Ramos (cell line): Measurements from ENCODE around the gene ATP7B.
"Not testable (repeated sequence)": the region's sequence is repeated elsewhere in the genome, so short reads cannot be mapped to it uniquely, and the experiment has no call there.

Experiments used
- in situ Hi-C: fragments of 300-500 bp; cut with MboI; formaldehyde crosslinking; loops from one replicate; pipeline ENCODE4 v1.14.3; 2022; ENCODE audit warnings: low sequenced_read_pairs; ENCODE audit not compliant: unreplicated experiment

ATP7B gene

DNA sequence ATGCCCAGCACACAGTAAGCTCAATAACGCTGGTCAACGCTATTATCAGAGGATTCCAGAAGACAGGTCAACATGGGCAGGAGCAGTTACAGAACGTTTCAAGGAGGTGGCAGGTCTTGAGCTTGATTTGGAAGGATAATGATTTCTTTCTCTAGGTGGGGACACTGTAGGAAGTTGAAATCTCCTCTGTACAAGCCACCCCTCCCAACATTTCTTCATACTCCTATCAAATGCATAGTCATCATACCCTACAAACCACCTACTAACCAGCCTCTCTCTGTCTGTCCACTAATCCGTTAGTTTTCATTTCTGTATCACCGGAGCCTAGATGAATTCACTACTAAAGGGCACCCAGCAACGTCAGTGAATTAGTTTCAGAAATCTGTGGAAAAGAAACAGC lies 1.3 kb downstream of the ATP7B start:
- in situ Hi-C loops: loop anchor here (10.0 kb wide), 1 partner anchor 115 kb away; the partner anchor contains the start of gene NEK5

GRCh38 chr13:52006523-52007245 lies 4.6 kb downstream of the ATP7B start:
- in situ Hi-C loops: loop anchor here (10.0 kb wide), 1 partner anchor 118 kb away; the partner anchor contains the start of gene NEK5

- in situ Hi-C loops: loop anchor here (10.0 kb wide), 1 partner anchor 119 kb away; the partner anchor contains the start of gene NEK5
These were observed 5.3 kb downstream of the ATP7B start for GRCh38 chr13:52005841-52006522.

DNA sequence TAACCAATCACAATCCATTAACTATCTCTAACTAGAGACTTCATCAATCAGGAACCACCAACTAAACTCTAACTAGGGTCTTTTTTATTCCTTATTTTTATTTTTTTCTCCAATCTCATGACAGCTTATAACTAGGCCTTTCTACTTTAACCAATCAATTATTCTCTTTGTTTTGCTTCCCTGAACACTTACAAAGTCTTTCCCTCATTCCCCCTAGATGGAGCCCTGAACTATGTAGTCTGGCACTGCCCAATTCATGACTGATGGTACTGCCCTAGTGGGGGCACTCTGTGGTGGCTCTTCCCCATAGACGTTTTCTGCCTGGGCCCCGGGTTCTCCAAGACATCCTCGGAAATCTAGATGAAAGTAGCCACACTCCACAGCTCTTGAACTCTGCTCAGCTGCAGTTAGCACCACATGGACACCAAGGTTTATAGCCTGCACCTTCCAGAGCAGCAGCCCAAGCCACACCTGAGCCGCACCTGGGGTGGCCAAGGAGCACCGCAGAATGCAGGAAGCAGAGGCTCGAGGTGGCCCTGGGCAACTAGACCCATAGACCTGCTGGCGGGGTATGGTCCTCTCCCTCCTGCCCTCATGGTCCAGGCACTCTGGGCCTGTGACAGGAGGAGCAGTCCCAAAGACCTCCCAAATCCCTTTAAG lies 6.6 kb downstream of the ATP7B start:
- in situ Hi-C loops: loop anchor here (10.0 kb wide), 1 partner anchor 120 kb away; the partner anchor contains the start of gene NEK5

DNA sequence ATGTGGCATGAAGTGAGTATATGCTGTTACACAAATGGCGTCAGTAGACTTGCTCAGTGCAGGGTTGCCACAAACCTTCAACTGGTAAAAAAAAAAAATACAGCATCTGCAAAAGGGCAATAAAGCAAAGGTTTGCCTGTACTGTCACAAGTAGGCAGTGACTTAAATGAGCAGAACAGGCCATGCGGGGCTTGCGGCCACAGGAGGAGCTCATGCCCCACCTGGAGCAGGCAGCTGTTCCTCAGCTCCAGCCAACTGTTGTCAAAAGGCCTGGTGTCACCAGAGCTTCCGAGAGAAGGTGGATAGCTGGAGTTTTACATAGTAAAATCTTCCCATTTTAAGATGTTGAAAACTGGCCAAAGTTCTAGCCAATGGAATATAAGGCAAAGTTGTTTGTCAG lies 7.7 kb downstream of the ATP7B start:
- in situ Hi-C loops: loop anchor here (10.0 kb wide), 1 partner anchor 121 kb away; the partner anchor contains the start of gene NEK5

GRCh38 chr13:52002361-52002760 lies 8.9 kb downstream of the ATP7B start:
- in situ Hi-C loops: loop anchor here (10.0 kb wide), 1 partner anchor 122 kb away; the partner anchor contains the start of gene NEK5

- in situ Hi-C loops: loop anchor here (10.0 kb wide), 1 partner anchor 124 kb away; the partner anchor contains the start of gene NEK5
These were observed 10.0 kb downstream of the ATP7B start for GRCh38 chr13:52001120-52001731.

GRCh38 chr13:51999921-52000320 lies 11.3 kb downstream of the ATP7B start:
- in situ Hi-C loops: loop anchor here (10.0 kb wide), 1 partner anchor 125 kb away; the partner anchor contains the start of gene NEK5

DNA sequence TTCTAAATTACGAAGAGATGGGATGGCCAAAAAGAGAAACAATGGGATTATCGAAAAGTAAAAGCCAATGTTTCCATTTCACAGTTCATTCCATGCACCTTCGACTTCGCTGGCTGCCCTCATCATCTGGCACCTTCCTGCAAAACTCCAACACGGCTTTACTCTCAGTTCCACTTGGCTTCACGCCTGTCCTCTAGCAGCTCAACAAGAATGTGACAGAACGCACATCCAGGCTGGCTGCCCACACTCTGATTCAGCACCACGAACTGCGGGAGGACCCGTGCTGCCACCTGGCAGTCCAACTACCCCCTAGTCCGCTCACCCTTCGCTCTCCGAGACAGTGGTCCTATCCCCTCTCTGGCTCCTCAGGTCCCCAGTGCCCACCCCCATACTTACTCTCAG lies 11.7 kb downstream of the ATP7B start:
- in situ Hi-C loops: no loop called here

- in situ Hi-C loops: no loop called here
These were observed 12.3 kb downstream of the ATP7B start for GRCh38 chr13:51998723-51999509.

DNA sequence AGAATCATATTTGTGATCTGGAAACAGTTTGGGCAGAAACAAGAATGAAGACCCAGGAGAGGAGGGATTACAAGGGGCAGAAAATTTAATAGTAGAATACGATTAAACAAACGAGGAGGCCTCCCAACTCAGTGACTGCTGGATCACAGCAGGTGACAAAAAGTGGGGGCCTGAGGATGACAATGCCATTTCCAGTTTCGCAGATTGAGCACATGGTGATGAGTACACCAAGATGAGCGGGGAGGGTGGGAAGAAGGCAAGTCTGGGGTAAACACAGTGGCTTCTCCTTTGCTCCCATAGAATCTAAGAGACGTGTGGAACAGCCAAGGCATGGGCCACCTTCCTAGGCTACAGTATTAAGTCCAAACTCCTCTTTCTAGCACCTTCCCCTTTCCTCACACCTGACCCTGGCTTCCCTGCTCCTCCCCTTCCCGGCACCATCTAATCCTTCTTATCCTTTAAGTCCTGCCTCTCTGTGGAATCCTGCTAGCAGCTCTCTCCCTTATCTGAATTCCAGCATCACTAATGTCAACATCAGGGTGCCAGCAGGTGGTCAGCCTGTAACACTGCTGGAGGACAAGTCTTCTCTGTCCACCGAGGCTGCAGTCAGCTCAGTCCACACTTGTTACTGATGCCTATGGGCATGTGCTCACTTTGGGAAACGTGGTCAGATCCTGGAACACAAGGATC lies 13.5 kb downstream of the ATP7B start:
- in situ Hi-C loops: no loop called here

- in situ Hi-C loops: no loop called here
These were observed 14.1 kb downstream of the ATP7B start for GRCh38 chr13:51997186-51997585.

GRCh38 chr13:51996641-51997040 lies 14.6 kb downstream of the ATP7B start:
- in situ Hi-C loops: no loop called here

DNA sequence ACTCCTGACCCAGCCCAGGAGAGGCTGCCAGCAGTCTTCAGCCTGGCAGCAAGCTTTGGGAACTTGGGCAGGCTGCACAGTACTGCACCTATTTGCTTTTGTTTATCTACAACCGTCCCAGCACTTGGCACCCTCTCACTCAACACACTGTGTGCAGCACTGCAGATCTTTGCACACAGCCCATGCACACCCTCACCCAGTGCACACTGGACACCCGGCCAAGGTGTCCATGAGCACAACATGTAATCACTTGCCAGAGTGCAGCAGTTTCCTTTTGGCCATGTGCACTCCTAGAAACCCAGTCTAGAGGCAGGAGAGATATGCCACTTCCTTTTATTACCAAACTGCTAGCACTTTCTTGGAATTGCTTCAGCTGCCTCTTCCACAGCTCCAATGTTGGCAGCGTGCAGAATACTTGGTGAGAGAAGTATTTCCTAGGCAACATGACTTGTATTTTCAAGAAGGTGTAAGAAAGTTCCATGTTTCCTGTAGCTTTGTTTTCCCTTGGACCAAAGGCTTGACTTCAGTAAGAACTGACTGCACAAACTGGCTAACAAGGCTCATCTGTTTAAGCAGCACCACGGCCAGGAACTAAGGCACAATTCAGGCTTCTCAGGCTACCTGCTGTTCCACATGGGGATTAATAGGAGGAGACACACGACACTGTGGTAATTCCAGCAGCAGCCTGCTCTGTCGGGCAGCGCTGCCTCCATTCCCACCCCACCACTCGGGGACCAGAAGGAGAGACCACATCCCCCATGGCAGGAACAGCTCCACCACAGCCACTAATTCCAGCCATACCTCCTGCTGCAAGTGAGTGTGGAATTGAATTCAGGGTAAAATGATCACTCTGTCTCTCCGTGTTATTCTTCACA lies 15.3 kb downstream of the ATP7B start:
- in situ Hi-C loops: no loop called here

GRCh38 chr13:51993713-51994112 lies 17.5 kb downstream of the ATP7B start:
- in situ Hi-C loops: no loop called here

- in situ Hi-C loops: no loop called here
These were observed 22.1 kb downstream of the ATP7B start for GRCh38 chr13:51988988-51989618.

DNA sequence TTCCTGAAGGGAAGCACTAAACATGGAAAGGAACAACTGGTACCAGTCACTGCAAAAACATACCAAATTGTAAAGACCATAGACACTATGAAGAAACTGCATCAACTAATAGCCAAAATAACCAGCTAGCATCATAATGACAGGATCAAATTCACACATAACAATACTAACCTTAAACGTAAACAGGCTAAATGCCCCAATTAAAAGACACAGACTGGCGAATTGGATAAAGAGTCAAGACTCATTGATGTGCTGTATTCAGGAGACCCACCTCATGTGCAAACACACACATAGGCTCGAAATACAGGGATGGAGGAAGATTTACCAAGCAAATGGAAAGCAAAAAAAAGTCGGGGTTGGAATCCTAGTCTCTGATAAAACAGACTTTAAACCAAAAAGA lies 26.3 kb downstream of the ATP7B start:
- in situ Hi-C loops: not testable (repeated sequence)

DNA sequence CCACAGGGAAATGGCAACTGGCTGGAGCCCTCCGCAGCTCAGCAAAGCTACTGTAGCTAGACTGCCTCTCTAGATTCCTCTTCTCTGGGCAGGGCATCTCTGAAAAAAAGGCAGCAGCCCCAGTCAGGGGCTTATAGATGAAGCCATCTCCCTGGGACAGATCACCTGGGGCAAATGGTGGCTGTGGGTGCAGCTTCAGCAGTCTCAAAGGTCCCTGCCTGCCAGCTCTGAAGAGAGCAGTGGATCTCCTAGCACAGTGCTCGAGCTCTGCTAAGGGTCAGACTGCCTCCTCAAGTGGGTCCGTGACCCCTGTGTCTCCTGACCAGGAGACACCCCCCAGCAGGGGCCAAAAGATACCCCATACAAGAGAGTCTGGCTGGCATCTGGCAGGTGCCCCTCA lies 28.0 kb downstream of the ATP7B start:
- in situ Hi-C loops: not testable (repeated sequence)
